ENCODE results near the gene GPD2.

- no peak for TF ChIP-seq CTCF (tag by site-specific recombination; IDR thresholded peaks at IDR 0.05)
- TF ChIP-seq MZF1 (tag by site-specific recombination; IDR thresholded peaks at IDR 0.05; ENCODE audit: borderline replicate concordance) = no peak
Measured at GRCh38 chr2:156452971-156453370, 16.8 kb downstream of the GPD2 start.
